ENCODE data around the gene IL17RD.

Gene IL17RD

DNA sequence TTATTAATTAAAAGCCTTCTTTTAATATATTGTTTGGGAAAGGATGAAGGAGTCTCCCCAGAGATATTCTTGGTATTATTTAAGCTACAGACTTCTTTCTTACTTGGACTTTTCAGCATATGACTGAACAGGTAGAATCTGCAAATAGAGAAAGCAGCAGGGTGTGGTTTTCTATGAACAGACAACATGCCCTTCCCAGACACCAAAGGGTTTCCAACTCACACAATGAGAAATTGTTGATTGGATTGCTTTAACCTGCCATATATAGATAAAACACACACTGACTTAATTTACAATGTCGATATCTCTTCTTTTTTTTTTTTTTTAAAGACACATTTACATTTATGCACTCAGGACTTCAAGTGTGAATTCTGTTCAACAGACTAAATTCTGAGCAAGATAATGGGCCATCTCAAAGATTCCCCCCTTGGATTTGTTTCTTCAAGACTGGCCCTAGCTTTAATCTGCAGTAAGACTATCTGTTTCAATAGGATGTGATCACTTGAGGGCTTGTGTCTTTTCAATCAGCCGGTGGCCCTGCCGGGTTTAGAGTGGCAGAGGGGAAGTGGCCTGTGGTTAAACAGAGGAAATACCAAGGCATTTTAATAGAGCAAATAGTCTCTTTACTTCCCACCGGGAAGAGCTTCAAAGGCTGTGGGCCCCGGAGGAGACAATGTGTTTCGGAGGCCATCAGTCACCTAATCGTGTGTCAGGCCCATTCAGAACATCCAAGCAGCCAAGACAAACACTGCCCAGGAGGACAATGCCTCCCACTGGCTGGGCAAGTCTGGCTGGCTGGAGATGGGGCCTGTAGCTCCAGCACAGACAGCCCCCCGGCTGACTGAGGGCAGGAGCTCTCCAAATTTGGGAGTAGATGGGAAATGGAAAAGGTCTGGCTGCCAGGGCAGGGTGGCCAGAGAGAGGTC, 6.1 kb downstream of the IL17RD start:
- no peak for DNase-seq (ENCODE audit: low spot score)

DNA sequence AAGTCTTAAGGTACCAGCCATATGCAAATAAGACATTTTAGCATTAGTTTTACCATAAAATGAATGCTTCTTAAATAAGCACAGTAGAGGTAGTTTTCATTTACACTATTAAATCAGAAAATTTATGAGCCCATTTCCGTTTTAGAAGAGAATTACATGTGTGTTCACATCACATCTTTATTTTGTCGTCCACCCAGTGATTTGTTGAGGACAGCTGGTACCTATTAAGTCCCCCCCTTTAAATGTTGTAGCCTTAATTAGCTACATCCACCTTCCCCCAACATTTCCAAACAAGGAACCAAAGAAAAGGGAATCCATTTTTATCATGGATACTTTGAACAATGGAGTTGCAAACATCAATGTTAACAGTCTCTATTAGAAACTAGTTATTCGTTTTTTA, 6.8 kb downstream of the IL17RD start:
- no peak for DNase-seq (ENCODE audit: low spot score)

DNA sequence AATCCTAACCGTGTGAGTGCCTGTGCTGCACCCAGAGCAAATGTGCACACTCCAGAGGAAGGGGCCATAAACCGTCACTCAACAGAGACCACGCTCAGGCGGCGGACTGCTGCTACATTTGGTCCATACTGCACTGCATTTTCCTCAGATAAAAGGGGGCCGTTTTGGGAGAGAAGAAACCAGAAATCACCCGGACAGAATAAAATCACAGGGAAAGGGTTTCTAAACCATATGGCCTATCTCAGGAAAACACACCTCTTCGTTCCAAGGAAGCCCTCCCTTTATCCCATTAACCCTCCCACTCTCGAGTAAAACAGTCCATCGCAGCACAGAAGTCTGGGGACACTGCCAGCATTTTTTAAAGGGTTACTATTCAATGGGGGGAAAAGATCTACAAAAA, 7.6 kb downstream of the IL17RD start:
- no peak for DNase-seq (ENCODE audit: low spot score)

DNA sequence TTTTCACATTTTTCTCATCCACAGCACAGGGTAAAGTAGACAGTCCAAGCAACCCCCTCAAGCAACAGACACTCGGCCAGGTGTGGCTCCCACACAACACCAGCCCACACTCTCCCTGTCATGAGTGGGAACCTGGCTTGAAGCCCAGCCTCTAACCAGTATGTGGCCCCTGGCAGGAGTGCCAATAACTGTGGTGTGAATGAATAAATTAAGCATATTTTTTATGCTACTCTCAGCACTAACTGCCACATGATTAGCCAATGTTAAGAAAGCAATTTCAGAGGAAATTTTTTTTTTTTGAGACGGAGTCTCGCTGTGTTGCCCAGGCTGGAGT, 9.9 kb downstream of the IL17RD start:
- DNase-seq (ENCODE audit: low spot score), result no peak

DNA sequence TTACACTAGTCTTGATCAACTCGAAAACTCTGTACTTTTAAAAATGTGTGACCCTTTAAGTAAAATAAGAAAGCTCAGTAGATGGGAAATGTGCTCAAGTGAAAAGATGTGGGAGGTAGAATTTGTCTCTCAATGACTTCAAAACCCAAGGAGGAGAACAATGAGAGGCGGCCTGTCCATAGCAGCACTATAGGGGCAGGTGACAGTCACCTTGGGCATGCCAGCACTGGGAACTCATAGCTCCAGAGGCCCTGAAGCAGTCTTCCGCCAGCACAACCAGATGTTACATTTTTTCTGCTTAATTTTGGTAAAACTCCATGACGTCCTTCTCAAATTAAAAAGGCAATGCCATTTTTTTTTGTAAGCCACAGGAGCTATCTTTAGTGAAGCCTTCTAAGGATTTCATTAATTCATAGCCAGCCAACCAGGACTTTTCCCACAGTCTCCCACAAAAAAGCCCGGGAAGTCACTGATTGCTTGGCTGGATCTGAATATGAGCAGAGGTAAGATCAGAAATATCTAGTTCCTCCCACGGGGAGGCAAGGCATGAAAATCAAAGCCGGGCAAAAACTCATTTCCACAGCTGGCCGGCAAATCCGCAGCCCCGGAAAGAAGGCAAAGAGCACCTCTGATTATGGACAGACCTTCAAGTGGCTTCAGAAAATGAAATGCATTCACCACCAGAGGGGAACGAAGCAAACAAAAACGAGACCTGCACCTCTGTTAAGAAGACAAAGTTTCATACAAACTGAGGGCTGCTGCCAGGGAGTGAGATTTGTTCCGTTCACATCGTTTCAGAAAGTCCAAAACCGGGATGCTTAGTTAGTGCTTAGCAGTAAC, 10.5 kb downstream of the IL17RD start:
- no peak for DNase-seq (ENCODE audit: low spot score)

DNA sequence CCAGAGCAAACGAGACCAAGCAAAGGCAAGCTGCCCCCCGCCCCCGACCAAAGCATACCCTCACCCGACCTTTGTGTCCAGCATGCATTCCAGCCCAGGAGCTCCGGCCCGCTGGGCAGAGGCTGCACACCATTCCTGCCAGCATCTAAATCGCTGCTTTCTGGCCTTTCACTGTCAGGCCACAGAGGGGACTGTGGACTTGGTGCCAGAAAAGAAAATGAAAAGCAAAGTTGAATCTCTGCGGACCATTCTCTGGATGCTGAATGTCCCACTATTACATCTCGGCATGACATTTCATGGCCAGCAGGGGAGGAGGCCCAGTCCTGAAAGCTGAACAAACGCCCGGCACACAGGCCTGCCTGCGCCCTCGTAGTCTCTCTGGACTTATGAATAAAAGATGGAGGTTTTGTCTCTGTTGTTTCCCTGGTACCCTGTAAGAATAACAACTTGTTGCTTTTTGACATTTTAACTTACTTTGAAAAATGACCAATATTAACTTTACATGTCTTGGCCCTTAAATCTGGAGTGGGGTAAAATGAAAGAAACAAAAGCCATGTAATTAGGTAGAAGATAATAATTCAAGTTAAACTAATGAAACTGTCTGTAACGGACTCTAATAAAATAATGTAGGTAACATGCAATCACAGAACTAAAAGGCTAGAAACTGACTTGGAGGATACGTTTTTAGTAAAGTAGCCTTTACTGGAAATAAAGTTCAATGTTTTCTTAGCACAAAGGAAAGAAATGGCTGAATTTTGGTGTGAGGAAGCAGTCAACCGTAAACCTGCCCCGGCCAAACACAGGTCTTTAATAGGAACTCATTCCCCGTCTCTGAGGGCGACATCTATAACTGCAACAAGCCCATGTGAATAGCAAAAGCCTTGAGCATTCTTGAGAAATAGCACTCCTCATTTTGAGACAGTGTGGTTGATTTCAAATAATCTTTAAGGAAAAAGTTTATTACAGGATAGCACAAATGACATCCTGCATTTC, 12.7 kb downstream of the IL17RD start:
- no peak for DNase-seq (ENCODE audit: low spot score)

DNA sequence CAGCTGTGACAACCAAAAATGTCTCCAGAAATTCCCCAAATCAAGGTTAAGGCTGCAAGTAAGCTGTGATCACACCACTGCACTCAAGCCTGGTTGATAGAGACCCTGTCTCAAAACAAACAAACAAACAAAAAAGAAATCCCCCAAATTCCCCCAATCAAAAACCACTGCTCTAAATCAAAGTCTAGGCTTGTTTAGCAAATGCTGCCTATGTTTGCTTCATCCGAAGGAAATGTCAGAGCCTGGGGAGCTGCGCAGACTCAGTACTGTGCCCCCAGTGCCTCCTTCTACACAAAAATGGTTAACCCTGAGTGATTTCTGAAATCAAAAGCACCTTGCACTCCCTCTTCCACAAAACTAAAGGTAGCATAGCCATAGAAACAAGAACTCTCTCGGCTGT, 13.4 kb downstream of the IL17RD start:
- no peak for DNase-seq (ENCODE audit: low spot score)

DNA sequence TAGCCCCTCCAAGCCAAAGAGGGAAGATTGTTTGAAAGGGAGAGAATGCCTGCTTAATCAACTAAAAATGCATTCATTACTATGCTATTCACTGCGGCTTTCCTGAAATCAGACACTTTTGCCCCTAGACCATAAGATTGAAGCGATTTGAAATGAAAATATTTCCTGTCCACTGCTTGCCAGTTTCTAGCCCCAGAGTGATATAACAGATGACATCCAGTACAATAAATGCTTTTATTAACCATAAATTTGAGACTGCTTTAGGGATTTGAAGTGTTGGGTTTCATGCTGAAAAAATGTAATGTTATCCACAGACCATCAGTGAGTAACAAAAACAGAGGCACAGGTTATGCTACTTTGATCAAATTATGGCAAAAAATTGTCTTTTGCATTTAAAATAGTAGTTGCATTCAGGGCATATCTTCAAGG, 14.1 kb downstream of the IL17RD start:
- no peak for DNase-seq (ENCODE audit: low spot score)

DNA sequence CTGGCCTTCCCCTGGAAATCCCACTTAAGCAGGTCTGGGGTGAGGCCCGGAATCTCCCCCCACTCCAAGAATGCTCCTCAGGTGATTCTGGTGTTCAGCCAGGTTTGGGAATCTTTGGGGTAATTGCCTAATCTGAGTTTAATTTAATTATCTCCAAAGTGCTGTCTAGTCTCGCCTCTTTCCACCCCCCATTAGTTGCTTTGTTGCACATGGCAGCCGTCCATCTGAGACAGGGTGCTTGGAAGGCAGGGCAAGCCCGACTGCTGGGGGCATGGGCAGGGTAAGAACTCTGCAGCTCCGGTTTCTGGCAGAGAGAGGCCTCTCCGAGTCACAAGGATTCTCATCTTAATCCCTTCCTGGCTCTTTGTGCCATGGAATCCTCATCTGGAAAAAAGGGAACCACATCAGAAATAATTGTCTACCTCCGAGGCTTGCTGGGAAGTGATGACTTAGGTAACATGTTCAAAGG, 15.0 kb downstream of the IL17RD start:
- no peak for DNase-seq (ENCODE audit: low spot score)

DNA sequence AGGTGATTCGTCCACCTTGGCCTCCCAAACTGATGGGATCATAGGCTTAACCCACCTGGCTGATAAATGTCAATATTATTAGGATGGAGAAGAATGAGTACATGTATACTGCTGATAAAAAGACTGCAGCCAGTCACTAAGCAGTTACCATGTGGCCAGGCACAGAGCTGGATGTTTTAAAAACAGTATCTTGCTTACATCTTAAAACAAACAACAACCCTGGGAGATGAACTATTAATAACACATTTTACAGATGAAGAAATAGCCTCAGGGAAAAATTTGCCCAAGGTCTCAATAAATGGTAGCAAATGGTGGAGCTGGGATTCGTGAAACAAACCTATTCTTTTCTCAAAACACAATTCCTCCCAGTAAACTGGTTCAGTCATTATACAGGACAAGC, 18.1 kb downstream of the IL17RD start:
- no peak for DNase-seq (ENCODE audit: low spot score)

DNA sequence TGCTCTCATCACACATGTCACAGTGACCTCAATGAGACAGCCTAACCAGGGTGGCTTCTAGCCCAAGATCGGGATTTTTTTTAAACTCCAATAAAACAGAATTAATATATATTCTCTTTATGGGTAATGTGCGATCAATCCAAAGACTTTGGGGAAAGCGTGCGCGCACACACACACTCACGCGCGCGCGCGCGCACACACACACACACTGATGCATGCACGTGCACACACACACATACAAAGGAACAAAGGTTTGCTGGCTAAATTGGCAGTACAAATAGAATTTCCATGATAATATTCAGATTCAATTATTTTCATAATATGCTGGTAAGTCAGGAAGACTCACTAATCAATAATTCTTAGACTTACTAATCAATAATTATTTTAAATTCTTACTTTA, 19.3 kb downstream of the IL17RD start:
- DNase-seq (ENCODE audit: low spot score), result no peak

DNA sequence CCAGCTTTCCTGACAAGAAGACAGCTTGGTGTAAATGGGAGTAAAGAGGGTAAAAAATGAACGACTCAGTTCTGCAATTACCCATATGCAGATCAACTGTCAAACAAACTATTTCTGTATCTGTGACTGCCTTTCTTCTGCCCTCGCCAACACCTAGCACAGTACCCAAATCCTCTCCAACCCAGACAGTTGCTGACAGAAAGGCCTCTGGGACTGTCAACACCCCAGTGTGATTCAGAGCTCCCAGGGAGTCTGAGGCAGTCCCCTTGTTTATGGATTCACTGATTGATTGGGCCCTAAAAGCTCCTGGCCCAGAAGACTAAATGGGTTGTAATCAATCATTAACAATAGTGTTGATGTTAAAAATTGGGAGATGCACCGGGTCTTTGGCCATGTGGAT, 20.2 kb downstream of the IL17RD start:
- DNase-seq (ENCODE audit: low spot score), result no peak

DNA sequence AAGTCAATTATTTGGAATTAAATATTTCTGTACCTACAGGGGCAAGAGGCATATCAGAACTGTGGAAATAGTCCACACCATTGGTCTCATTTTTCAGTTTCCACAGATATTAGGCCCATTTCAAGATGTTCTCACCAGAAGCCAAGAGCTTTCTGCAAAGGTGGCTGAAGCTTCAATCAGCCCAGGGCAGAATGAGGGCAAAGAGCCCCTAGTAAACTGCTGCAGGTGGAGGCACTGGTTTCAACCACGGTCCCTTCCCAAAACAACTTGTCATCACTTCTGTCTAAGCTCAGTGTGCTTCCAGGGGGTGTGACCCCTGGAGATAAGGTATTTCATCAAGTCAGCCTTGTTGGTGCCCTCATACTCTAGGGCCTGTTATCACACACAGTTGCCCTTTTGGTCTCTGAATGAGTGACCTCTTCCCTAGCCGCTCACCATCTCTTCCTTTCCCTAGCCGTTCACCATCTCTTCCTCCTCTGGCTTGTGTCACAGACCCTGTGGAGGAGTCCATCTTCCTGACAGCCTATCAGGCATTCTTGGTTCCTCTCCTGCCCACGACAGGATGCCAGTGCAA, 21.2 kb downstream of the IL17RD start:
- DNase-seq (ENCODE audit: low spot score), result no peak

DNA sequence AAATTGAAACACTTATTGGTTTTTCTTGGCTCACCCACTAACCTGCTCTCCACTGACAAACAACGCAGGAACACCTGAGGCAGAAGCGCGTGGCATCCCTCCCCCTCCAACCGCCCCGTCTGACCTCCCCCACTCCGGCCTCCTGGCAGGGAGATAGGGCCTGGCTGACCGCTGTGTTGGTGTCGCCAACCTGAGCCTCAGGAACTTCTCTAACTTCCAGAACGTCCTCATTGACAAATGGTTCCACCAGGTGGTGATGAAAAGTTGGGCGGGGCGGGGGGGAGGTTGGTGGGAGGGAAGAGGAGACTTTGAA, 22.8 kb downstream of the IL17RD start:
- no peak for DNase-seq (ENCODE audit: low spot score)

DNA sequence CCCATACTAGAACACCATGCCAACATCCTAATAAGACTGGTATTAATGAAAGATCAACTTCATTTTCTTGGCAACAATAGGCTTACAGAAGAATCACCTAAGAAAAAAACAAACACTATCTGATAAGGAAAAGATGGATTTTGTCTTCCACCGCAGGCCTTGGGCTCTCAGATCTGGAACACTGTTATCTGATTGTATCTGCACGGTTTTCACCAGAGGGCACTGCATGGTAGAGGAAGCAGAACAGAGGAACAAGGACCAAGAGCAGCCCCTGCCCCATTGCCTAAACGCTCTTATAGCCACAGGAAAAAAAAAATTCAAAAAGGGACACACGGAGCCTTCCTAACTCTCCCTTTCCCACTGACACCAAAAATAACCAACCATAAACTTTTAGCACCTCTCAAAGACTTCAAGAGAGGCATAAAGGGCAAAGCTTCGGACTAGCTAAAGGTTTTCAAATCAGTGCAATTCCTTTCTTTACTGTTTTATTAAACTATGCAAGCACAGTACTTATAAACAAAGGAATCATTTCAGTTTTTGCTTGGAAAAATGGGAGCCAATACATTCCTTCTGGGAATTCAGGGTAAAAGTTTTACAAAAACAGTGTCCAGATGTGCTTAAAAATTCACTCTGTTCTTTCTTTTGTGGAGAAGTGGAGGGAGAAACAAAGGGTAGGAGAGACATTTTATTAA, 23.3 kb downstream of the IL17RD start:
- DNase-seq (ENCODE audit: low spot score), result no peak

DNA sequence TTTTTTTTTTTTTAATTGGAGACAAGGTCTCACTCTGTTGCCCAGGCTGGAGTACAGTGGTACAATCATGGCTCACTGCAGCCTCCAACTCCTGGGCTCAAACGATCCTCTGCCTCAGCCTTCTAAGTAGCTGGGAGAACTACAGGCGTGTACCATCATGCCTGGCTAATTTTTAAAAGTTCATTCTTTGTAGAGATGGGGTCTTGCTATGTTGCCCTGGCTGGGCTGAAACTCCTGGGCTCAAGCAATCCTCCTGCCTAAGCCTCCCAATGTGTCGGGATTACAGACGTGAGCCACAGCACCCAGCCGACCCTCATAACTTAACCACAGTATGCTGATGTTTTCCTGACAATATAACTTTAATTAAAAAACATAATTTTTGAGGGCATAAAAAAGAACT, 24.3 kb downstream of the IL17RD start:
- no peak for DNase-seq (ENCODE audit: low spot score)

DNA sequence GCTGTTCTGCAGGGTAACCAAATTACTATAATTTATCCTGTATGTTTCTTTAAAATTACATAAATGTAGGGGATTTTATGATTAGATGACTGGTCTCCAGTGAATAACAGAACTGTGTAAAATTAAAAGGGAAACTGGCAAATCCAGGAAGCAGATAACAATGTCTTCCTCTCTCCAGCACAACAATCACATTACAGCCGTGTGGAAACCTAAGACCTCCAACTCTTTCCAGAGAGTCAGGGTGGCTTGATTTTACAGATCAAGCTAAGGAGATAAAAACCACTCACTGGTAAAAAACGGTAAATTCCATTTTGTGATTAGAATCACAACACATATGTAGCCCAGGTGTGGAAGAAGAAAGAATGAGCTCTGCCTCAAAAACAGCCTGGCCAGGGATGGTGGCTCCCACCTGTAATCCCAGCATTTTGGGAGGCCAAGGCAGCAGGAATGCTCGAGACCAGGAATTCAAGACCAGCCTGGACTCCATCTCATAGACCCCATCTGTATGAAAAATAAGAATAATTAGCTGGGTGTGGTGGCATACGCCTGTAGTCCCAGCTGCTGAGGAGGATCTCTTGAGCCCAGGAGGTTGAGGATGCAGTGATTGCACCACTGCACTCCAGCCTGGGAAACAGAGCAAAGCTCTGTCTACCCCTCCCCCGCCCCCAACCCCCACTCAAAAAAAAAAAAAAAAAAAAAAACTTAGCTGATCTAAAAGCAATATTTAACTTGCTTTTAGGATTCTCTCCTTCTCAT, 29.0 kb downstream of the IL17RD start:
- DNase-seq (ENCODE audit: low spot score), result no peak

DNA sequence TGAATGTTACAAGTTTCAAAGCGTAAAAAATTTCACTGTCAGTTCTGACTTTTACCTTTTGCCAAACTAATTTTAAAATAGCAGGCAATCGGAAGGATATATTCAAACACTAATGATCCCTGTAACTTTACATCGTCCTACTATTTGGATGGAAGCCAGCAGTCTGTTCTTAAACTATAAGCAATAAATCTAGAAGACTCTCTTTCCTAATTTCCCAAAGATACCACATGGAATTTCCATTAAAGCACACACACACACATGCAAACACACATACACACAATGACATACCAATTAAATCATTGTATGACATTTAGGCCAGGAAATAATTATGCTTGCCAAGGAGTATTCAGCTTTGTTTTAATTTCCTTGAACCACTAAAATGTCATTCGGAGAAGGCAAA, 32.0 kb downstream of the IL17RD start:
- DNase-seq (ENCODE audit: low spot score), result no peak

DNA sequence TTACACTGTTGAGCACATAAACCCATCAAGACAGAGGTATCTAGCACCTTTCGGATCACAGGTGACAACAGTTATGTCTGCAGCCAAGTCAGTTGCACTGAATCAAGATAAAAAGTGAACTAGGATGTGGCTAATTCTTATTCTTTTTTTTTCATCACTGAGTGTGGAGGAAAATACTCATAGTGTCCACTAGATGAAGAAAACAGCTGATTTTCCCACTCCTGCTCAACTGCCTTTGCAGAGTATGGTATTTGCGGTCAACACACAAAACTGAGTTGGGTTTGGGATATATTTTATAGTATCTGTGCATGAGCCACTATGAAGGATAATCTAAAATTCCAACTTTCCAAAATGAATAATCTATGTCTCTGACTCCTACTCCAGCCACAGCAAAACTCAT, 32.5 kb downstream of the IL17RD start:
- no peak for DNase-seq (ENCODE audit: low spot score)

DNA sequence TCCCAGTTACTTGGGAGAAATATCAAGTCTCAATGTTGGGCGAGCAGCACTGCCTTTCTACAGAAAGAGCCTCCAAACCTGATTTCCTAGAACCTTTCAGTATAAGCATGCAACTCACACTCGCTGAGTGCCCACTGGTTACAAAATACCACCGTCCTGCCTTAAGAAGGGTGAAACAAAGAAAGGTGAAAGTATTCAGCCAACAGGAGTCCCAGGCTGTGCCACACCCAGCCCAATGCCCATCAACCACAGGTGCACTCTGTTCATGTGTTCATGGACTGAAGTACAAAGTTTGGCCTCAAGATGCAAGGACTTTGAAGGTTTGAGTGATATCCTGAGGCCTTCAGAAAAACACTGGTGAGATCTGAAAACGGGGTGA, 34.0 kb downstream of the IL17RD start:
- DNase-seq (ENCODE audit: low spot score), result no peak

Data from D341Med (cell line).